ENCODE results near the gene TBC1D20.

DNA sequence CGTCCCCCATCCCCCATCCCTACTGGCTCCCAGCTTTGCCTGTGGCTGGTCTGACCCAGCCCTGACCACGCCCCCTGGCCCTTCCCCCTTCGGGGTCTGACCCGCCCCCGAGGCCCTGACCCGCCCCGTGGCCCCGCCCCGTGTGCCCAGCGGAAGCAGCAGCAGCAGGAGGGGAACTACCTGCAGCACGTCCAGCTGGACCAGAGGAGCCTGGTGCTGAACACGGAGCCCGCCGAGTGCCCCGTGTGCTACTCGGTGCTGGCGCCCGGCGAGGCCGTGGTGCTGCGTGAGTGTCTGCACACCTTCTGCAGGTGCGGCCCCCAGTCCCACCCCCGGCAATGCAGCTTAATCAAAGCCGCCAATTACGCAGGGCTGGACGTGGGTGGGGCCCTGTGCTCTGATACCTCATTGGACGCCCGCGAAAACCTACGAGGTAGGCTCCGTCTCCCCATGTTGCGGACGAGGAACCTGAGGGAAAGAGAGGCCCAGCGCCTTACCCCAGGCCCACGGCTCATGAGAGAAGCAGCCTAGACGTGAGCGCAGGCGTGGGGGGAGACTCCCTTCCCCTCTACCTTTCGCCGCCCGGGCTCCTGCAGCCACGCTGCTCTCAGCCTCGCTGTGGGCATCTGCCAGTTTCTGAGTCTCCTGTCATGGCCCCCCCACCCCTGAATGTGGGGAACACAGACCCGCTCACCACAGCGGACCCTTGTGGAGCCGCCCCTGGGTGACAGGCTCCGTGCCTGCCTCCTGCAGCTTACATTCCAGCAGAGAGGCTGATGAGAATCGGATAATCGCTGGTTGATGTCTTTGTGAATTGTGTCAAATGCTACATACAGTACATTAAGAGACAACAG lies 41.4 kb downstream of the TBC1D20 start:
- TF ChIP-seq CTCF (conservative IDR thresholded peaks at IDR 0.05 in 1 of 2, IDR thresholded peaks at IDR 0.05 in 1 of 2; ENCODE audit: extremely low read depth in 1 of 2, insufficient read depth in 1 of 2, low read depth in 1 of 2, low read length in 2 of 2): no peak
- TF ChIP-seq EZH2 (IDR thresholded peaks at IDR 0.05; ENCODE audit: borderline replicate concordance, low read length): no peak
